CD4-positive, CD25-positive, alpha-beta regulatory T cell (primary cell): ENCODE measurements around the gene SYT7. TPM values are rescaled to one million over a fixed set of nuclear protein-coding genes. Genes with fewer than 3 reads are reported as not detected.

Experiments
- ATAC-seq, 2 donors: fragments of 150-1000 bp; cut with Tn5 transposase; one replicate each; pipeline ENCODE4 v1.10.0; 2021; ENCODE audit warnings: low read depth in 2 of 2, moderate number of reproducible peaks in 2 of 2, moderate library complexity in 1 of 2
- DNase-seq, 3 donors: peaks; one replicate each; pipeline versions ENCODE4 v3.0.0 to v3.0.0-alpha.2; 2012 to 2022; ENCODE audit warnings: mixed read lengths in 1 of 3
- H3K27ac ChIP-seq: one replicate; pipeline ENCODE4 v1.7.0; 2013; ENCODE audit warnings: mild to moderate bottlenecking, low read length; ENCODE audit not compliant: insufficient read depth, poor library complexity, severe bottlenecking
- H3K27me3 ChIP-seq: one replicate; pipeline ENCODE4 v1.7.0; 2013; ENCODE audit warnings: low read length; ENCODE audit not compliant: control insufficient read depth, insufficient read depth
- H3K36me3 ChIP-seq: one replicate; pipeline ENCODE4 v1.7.0; 2013; ENCODE audit warnings: mild to moderate bottlenecking, low read length, moderate library complexity; ENCODE audit not compliant: control insufficient read depth, insufficient read depth
- H3K4me1 ChIP-seq: 2 replicates; pipeline ENCODE4 v1.7.0; 2013; ENCODE audit warnings: mild to moderate bottlenecking, low read length; ENCODE audit not compliant: insufficient read depth, control insufficient read depth, poor library complexity, severe bottlenecking
- H3K4me3 ChIP-seq: one replicate; pipeline ENCODE4 v1.7.0; 2013; ENCODE audit warnings: low read depth, mild to moderate bottlenecking, low read length, moderate library complexity
- H3K9me3 ChIP-seq, 2 experiments: 1 replicate in 1 of 2; 2 replicates in 1 of 2; pipeline ENCODE4 v1.7.0; 2013; ENCODE audit warnings: low read length in 2 of 2, mild to moderate bottlenecking in 1 of 2, moderate library complexity in 1 of 2; ENCODE audit not compliant: control insufficient read depth in 2 of 2
- H3K27ac Mint-ChIP-seq, 3 donors: one replicate each; pipeline ENCODE4 v1.8.0; 2020 to 2022; ENCODE audit warnings: mild to moderate bottlenecking in 3 of 3, mixed read lengths in 3 of 3, moderate library complexity in 2 of 3
- H3K27me3 Mint-ChIP-seq: one replicate; pipeline ENCODE4 v1.8.0; 2022; ENCODE audit warnings: mild to moderate bottlenecking, mixed read lengths
- H3K36me3 Mint-ChIP-seq: one replicate; pipeline ENCODE4 v1.8.0; 2020; ENCODE audit warnings: mixed read lengths
- H3K4me1 Mint-ChIP-seq, 4 donors: one replicate each; pipeline ENCODE4 v1.8.0; 2020 to 2022; ENCODE audit warnings: mixed read lengths in 4 of 4, mild to moderate bottlenecking in 1 of 4
- H3K4me3 Mint-ChIP-seq, 4 donors: one replicate each; pipeline ENCODE4 v1.8.0; 2020 to 2022; ENCODE audit warnings: mild to moderate bottlenecking in 4 of 4, mixed read lengths in 4 of 4, moderate library complexity in 3 of 4
- H3K9me3 Mint-ChIP-seq, 7 donors: one replicate each; pipeline ENCODE4 v1.8.0; 2020 to 2022; ENCODE audit warnings: mixed read lengths in 7 of 7, mild to moderate bottlenecking in 3 of 7, moderate library complexity in 2 of 7
- polyA plus RNA-seq, 4 donors: library from polyadenylated mRNA; unstranded; fragments of 300-500 nt; fragmentation: Illumina TruSeq; gene quantifications; one replicate each; pipeline ENCODE4 v1.2.3, GENCODE V29; 2021
- total RNA-seq: library from RNA; stranded (reverse); gene quantifications from one replicate; pipeline ENCODE4 v1.2.3, GENCODE V29; 2022

The SYT7 gene
- total and polyA plus RNA-seq, 5 donors from 2014 or later, result 0.20 TPM; not detected in 4

GRCh38 chr11:61535998-61536675 is 44.7 kb downstream of the SYT7 start:
- Mint-ChIP-seq H3K27ac (no peak overlapping the region), H3K4me3 (no peak overlapping the region), H3K36me3 (no peaks in the 10 kb centered on the region), H3K27me3 (peaks cover 5% of the 10 kb centered on the region), H3K9me3 (peaks cover 0 to 1% (median 0%) of the 10 kb centered on the region in 7 donors), H3K4me1 (no peaks in the 10 kb centered on the region)
- H3K27me3 ChIP-seq, result no peaks in the 10 kb centered on the region
- H3K4me1 ChIP-seq, result no peaks in the 10 kb centered on the region
- no peaks in the 10 kb centered on the region for H3K36me3 ChIP-seq
- H3K27ac ChIP-seq, result no peak overlapping the region
- no peaks in the 10 kb centered on the region for H3K9me3 ChIP-seq
- no peak overlapping the region for H3K4me3 ChIP-seq
- DNase-seq (no peak), ATAC-seq (no peak)

GRCh38 chr11:61534933-61535839 is 45.7 kb downstream of the SYT7 start:
- DNase-seq (no peak), ATAC-seq (no peak)
- no peaks in the 10 kb centered on the region for H3K36me3 ChIP-seq
- H3K9me3 Mint-ChIP-seq, result peaks cover 0 to 3% (median 0%) of the 10 kb centered on the region in 7 donors
- no peaks in the 10 kb centered on the region for H3K4me1 ChIP-seq
- H3K4me3 ChIP-seq, result no peak overlapping the region
- H3K4me1 Mint-ChIP-seq, result no peaks in the 10 kb centered on the region
- H3K9me3 ChIP-seq, result no peaks in the 10 kb centered on the region
- H3K4me3 Mint-ChIP-seq, result no peak overlapping the region
- H3K27me3 ChIP-seq, result no peaks in the 10 kb centered on the region
- no peak overlapping the region for H3K27ac ChIP-seq
- peaks cover 5% of the 10 kb centered on the region for H3K27me3 Mint-ChIP-seq
- no peak overlapping the region for H3K27ac Mint-ChIP-seq
- no peaks in the 10 kb centered on the region for H3K36me3 Mint-ChIP-seq

- peaks cover 2% of the 10 kb centered on the region for H3K27me3 Mint-ChIP-seq
- no peaks in the 10 kb centered on the region for H3K9me3 ChIP-seq
- H3K27ac Mint-ChIP-seq, result no peak overlapping the region
- H3K27me3 ChIP-seq, result no peaks in the 10 kb centered on the region
- H3K36me3 Mint-ChIP-seq, result no peaks in the 10 kb centered on the region
- no peaks in the 10 kb centered on the region for H3K4me1 Mint-ChIP-seq
- no peak overlapping the region for H3K4me3 ChIP-seq
- DNase-seq (no peak), ATAC-seq (no peak)
- H3K27ac ChIP-seq, result no peak overlapping the region
- H3K4me3 Mint-ChIP-seq, result no peak overlapping the region
- no peaks in the 10 kb centered on the region for H3K4me1 ChIP-seq
- H3K36me3 ChIP-seq, result no peaks in the 10 kb centered on the region
- peaks cover 0 to 3% (median 0%) of the 10 kb centered on the region in 7 donors for H3K9me3 Mint-ChIP-seq
These were observed 46.6 kb downstream of the SYT7 start for GRCh38 chr11:61534025-61534932.

- H3K27ac Mint-ChIP-seq, result no peak overlapping the region
- H3K4me1 Mint-ChIP-seq, result no peaks in the 10 kb centered on the region
- H3K9me3 Mint-ChIP-seq, result peaks cover 0 to 3% (median 0%) of the 10 kb centered on the region in 7 donors
- ATAC-seq, result no peak
- no peak for DNase-seq
- Histone ChIP-seq H3K27ac (no peak overlapping the region), H3K27me3 (no peaks in the 10 kb centered on the region), H3K36me3 (no peaks in the 10 kb centered on the region), H3K4me1 (no peaks in the 10 kb centered on the region), H3K9me3 (no peaks in the 10 kb centered on the region), H3K4me3 (no peak overlapping the region)
- no peak overlapping the region for H3K4me3 Mint-ChIP-seq
- H3K27me3 Mint-ChIP-seq, result no peaks in the 10 kb centered on the region
- H3K36me3 Mint-ChIP-seq, result no peaks in the 10 kb centered on the region
These were observed 47.5 kb downstream of the SYT7 start for GRCh38 chr11:61533401-61533800.

GRCh38 chr11:61533039-61533375 is 47.9 kb downstream of the SYT7 start:
- H3K27me3 ChIP-seq, result no peaks in the 10 kb centered on the region
- no peaks in the 10 kb centered on the region for H3K9me3 ChIP-seq
- ATAC-seq (no peak), DNase-seq (no peak)
- no peaks in the 10 kb centered on the region for H3K36me3 ChIP-seq
- Mint-ChIP-seq H3K27me3 (no peaks in the 10 kb centered on the region), H3K36me3 (no peaks in the 10 kb centered on the region), H3K4me1 (no peaks in the 10 kb centered on the region), H3K27ac (no peak overlapping the region), H3K4me3 (no peak overlapping the region), H3K9me3 (peaks cover 0 to 3% (median 0%) of the 10 kb centered on the region in 7 donors)
- no peak overlapping the region for H3K4me3 ChIP-seq
- no peak overlapping the region for H3K27ac ChIP-seq
- H3K4me1 ChIP-seq, result no peaks in the 10 kb centered on the region

GRCh38 chr11:61532134-61533038 is 48.5 kb downstream of the SYT7 start:
- Histone ChIP-seq H3K4me1 (no peaks in the 10 kb centered on the region), H3K27me3 (no peaks in the 10 kb centered on the region), H3K4me3 (no peak overlapping the region), H3K27ac (no peak overlapping the region), H3K9me3 (no peaks in the 10 kb centered on the region), H3K36me3 (no peaks in the 10 kb centered on the region)
- ATAC-seq (no peak), DNase-seq (peak; percentile 6 to 38 (median 28))
- Mint-ChIP-seq H3K9me3 (peaks cover 0 to 3% (median 0%) of the 10 kb centered on the region in 7 donors), H3K27me3 (no peaks in the 10 kb centered on the region), H3K27ac (no peak overlapping the region), H3K4me3 (no peak overlapping the region), H3K36me3 (no peaks in the 10 kb centered on the region), H3K4me1 (no peaks in the 10 kb centered on the region)

GRCh38 chr11:61531044-61531443 is 49.8 kb downstream of the SYT7 start:
- ATAC-seq, result no peak
- Mint-ChIP-seq H3K36me3 (no peaks in the 10 kb centered on the region), H3K27ac (no peak overlapping the region), H3K4me1 (no peaks in the 10 kb centered on the region), H3K27me3 (no peaks in the 10 kb centered on the region), H3K4me3 (no peak overlapping the region), H3K9me3 (peaks cover 0 to 3% (median 0%) of the 10 kb centered on the region in 7 donors)
- Histone ChIP-seq H3K4me3 (no peak overlapping the region), H3K27me3 (no peaks in the 10 kb centered on the region), H3K4me1 (no peaks in the 10 kb centered on the region), H3K27ac (no peak overlapping the region), H3K9me3 (no peaks in the 10 kb centered on the region), H3K36me3 (no peaks in the 10 kb centered on the region)
- no peak for DNase-seq
